Esophagus squamous epithelium (tissue), 4 donors: ENCODE measurements around the gene PRKN.

Experiments
- CTCF ChIP-seq, 6 experiments: fragments of 450-650 bp in 4 of 6; fragments of 200-600 bp in 2 of 6; sonication (generic) in 2 of 6; IDR thresholded peaks; one replicate each; pipeline ENCODE4 v1.5.1; 2016 to 2019; ENCODE audit warnings: antibody characterized with exemption in 6 of 6, mild to moderate bottlenecking in 4 of 6, moderate library complexity in 4 of 6
- POLR2A ChIP-seq, 4 donors: fragments of 450-650 bp; IDR thresholded peaks; one replicate each; pipeline ENCODE4 v1.6.1; 2017; ENCODE audit warnings: antibody characterized with exemption in 4 of 4, mild to moderate bottlenecking in 4 of 4, moderate library complexity in 3 of 4

GRCh38 chr6:161463071-161463470 lies 1264.5 kb downstream of the PRKN start:
- TF ChIP-seq CTCF (IDR thresholded peaks at IDR 0.05) (no peak), POLR2A (IDR thresholded peaks at IDR 0.05) (no peak)
